ENCODE results near the gene DVL3.
"Not testable (repeated sequence)": the region's sequence is repeated elsewhere in the genome, so short reads cannot be mapped to it uniquely, and the experiment has no call there.

The DVL3 gene

GRCh38 chr3:184154885-184155643 lies at the start of gene DVL3:
Gene DVL3, plus strand, starts transcription at chr3:184155377. Its CDS starts 259 bp downstream, at chr3:184155636.
- in situ Hi-C loops (cut with MboI; ENCODE audit: low sequenced_read_pairs), result no loop called here

DNA sequence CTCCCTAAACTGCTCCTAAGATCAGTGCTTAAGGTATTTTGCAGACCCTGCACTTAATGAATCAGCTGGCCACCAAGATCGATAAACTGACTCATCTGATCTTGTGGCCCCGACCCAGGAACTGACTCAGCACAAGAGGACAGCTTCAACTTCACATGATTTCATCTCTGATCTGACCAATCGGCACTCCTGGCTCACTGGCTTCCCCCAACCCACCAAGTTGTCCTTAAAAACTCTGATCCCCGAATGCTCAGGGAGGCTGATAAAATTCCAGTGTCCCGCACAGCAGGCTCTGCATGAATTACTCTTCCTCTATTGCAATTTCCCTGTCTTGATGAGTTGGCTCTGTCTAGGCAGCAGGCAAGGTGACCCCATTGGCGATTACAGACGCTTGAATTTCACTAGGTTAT lies 44.9 kb upstream of the DVL3 start:
- in situ Hi-C loops (cut with MboI; ENCODE audit: low sequenced_read_pairs), result no loop called here

GRCh38 chr3:184116017-184116416 lies 39.2 kb upstream of the DVL3 start:
- in situ Hi-C loops (cut with MboI; ENCODE audit: low sequenced_read_pairs), result no loop called here

GRCh38 chr3:184117636-184118035 lies 37.5 kb upstream of the DVL3 start:
- in situ Hi-C loops (cut with MboI; ENCODE audit: low sequenced_read_pairs), result no loop called here

- in situ Hi-C loops (cut with MboI; ENCODE audit: low sequenced_read_pairs), result not testable (repeated sequence)
Observed at GRCh38 chr3:184121031-184121430, 34.1 kb upstream of the DVL3 start.

DNA sequence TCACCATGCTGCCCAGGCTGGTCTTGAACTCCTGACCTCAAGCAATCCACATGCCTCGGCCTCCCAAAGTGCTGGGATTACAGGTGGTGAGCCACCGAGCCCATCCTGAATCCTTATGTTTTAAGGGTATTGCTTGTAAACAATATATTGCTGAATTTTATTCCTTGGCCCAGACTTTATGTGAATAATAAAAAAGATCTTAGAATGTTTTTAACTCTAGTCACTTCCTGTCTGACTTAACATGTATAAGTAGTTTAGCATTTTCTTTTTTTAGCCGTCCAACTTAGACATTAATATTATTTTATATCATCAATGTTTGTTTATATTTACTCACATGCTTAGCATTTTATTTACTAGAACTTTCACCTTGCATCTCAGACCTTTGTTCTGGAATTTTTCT lies 29.2 kb upstream of the DVL3 start:
- in situ Hi-C loops (cut with MboI; ENCODE audit: low sequenced_read_pairs), result no loop called here

DNA sequence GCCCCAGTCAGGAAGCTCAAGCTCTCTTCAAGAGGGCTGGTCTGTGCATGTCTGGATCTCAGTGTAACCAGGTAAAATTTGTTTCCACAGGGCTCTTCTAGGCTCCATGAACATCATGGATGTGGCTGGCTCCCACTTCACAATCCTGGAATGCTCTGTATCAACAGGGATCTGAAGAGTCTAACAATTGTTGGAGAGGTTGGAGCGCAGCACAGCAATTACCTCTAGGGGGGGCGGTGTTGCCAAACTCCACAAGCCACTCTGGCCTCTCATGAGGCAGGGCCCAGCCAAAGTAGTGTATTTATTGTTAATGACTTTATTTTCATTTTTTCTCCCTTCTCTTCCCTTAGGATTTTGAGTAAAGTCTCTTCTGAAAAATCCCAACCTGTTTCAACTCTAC lies 26.2 kb upstream of the DVL3 start:
- in situ Hi-C loops (cut with MboI; ENCODE audit: low sequenced_read_pairs), result no loop called here

DNA sequence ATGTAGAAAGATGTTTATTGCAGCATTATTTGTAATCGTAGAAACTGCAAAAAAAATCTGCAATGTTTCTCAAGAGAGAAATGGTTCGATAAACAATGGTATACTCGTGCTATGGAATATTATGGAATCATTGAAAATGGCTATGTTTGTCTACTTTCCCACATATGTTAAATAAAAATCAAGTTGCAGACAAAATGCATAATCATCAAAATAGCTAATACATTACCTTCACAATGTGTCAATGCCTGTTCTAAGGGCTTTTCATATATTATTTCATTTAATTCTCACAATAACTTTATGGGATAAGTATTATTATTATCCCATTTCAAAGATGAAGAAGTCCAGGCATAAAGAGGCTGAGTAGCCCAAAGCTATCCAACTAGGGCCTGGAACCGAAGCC lies 22.2 kb upstream of the DVL3 start:
- in situ Hi-C loops (cut with MboI; ENCODE audit: low sequenced_read_pairs), result no loop called here

- in situ Hi-C loops (cut with MboI; ENCODE audit: low sequenced_read_pairs), result no loop called here
Observed at GRCh38 chr3:184133840-184134745, 21.1 kb upstream of the DVL3 start.

GRCh38 chr3:184134746-184135148 lies 20.4 kb upstream of the DVL3 start:
- in situ Hi-C loops (cut with MboI; ENCODE audit: low sequenced_read_pairs), result no loop called here

GRCh38 chr3:184135149-184135910 lies 19.8 kb upstream of the DVL3 start, which contains the start of gene EIF2B5:
Gene EIF2B5, plus strand, starts transcription at chr3:184135358. Its CDS starts 28 bp downstream, at chr3:184135386.
- in situ Hi-C loops (cut with MboI; ENCODE audit: low sequenced_read_pairs), result no loop called here

GRCh38 chr3:184135911-184136260 lies 19.3 kb upstream of the DVL3 start:
- in situ Hi-C loops (cut with MboI; ENCODE audit: low sequenced_read_pairs), result no loop called here

GRCh38 chr3:184140436-184140835 lies 14.7 kb upstream of the DVL3 start:
- in situ Hi-C loops (cut with MboI; ENCODE audit: low sequenced_read_pairs), result no loop called here

GRCh38 chr3:184142199-184142598 lies 13.0 kb upstream of the DVL3 start:
- in situ Hi-C loops (cut with MboI; ENCODE audit: low sequenced_read_pairs), result no loop called here

DNA sequence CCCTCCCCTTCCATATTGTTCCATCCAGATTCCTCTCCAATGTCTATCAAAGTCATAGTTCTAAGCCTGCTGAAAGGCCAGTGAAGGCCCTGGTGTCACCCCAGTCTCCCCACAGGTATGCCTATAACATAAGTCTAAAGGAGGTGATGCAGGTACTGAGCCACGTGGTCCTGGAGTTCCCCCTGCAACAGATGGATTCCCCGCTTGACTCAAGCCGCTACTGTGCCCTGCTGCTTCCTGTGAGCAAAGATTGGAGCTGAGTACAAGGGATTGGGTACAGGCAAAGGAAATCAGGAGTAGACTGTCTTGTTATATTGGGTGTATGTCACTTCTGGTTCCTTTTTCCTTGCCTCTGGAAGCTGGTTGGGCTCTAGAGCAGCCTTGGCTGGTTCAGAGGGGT lies 11.8 kb upstream of the DVL3 start:
- in situ Hi-C loops (cut with MboI; ENCODE audit: low sequenced_read_pairs), result no loop called here

DNA sequence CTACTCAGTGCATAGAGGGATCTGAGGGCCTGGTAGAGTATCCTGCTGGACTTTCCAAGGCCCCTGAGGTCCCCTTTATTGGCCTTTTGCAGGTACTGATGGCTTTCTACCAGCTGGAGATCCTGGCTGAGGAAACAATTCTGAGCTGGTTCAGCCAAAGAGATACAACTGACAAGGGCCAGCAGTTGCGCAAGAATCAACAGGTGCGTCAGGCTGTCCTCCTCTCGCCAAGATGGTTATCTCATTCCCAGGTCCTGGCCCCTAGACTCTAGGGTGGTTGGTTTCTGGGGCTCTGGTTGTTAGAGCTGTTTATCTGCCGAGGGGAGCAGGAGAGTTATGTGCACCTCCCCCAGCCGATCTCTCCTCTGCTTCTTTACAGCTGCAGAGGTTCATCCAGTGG lies 10.7 kb upstream of the DVL3 start:
- in situ Hi-C loops (cut with MboI; ENCODE audit: low sequenced_read_pairs), result no loop called here

GRCh38 chr3:184145111-184145524 lies 10.1 kb upstream of the DVL3 start:
- in situ Hi-C loops (cut with MboI; ENCODE audit: low sequenced_read_pairs), result no loop called here

- in situ Hi-C loops (cut with MboI; ENCODE audit: low sequenced_read_pairs), result no loop called here
Observed at GRCh38 chr3:184145751-184146270, 9.4 kb upstream of the DVL3 start.

DNA sequence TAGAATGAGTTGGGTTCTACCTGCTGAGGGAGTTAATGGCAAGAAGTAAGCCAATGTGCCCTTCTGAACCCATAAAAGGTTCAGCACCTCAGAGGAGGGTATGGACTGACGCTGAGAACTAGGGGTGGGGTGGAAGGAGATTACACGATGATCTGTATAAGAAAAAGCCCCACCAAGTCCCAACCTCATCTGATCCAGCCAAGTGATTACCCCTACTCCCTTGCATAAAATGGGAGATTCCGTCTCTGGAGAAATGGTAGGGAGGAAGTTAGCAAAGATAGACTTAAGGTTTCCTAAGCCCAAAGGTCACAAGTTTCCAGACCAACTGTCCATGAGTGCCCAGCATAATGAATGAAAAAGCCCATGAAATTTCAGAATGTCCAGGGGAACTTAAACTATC lies 7.1 kb upstream of the DVL3 start:
- in situ Hi-C loops (cut with MboI; ENCODE audit: low sequenced_read_pairs), result no loop called here

- in situ Hi-C loops (cut with MboI; ENCODE audit: low sequenced_read_pairs), result no loop called here
Observed at GRCh38 chr3:184149123-184149522, 6.1 kb upstream of the DVL3 start.

GRCh38 chr3:184149770-184150169 lies 5.4 kb upstream of the DVL3 start:
- in situ Hi-C loops (cut with MboI; ENCODE audit: low sequenced_read_pairs), result not testable (repeated sequence)

Measured in hTERT RPE-1 (cell line).